Measurements from ENCODE around the gene EID1. TPM values are rescaled to one million over a fixed set of nuclear protein-coding genes. Genes with fewer than 3 reads are reported as not detected.

EID1 gene
- total RNA-seq, 1 experiment from 2014 or later: 98.7 TPM

- ChIA-PET POLR2A (ENCODE audit: unreplicated experiment) (no interaction called here), CTCF (no interaction called here)
- no peaks in the 10 kb centered on the region for H3K9me2 ChIP-seq (replicated peaks; ENCODE audit: low read length)
- no peaks in the 10 kb centered on the region for H4K20me1 ChIP-seq (ENCODE audit: low read length)
- no peak overlapping the region for H3K4me2 ChIP-seq (ENCODE audit: low read length)
- H3K9me3 ChIP-seq (ENCODE audit: low read length): no peaks in the 10 kb centered on the region
- no peak for DNase-seq
- no peak for ATAC-seq
- BruUV-seq (replicated peaks): no TSS peak
- no peaks in the 10 kb centered on the region for H3K27me3 ChIP-seq (ENCODE audit: low read length)
- no peak overlapping the region for H3K4me3 ChIP-seq (ENCODE audit: low read length)
- intact Hi-C loops (cut with micrococcal nuclease): no loop called here
- H3F3A ChIP-seq (ENCODE audit: low read length, unreplicated experiment): no peaks in the 10 kb centered on the region
- H3K36me3 ChIP-seq (ENCODE audit: low read depth, low read length): no peaks in the 10 kb centered on the region
- H3K4me1 ChIP-seq (ENCODE audit: insufficient read depth, low read length): no peaks in the 10 kb centered on the region
- H2AFZ ChIP-seq (ENCODE audit: low read length): no peak overlapping the region
- H3K79me2 ChIP-seq (ENCODE audit: low read length): no peaks in the 10 kb centered on the region
- H3K27ac ChIP-seq (ENCODE audit: low read length): no peak overlapping the region
- TF ChIP-seq EZH2 (IDR thresholded peaks at IDR 0.05; ENCODE audit: low read length, unreplicated experiment): no peak
- no peak for TF ChIP-seq EZH2phosphoT487 (IDR thresholded peaks at IDR 0.05; ENCODE audit: borderline replicate concordance, low read length)
- no peak for TF ChIP-seq CTCF (conservative IDR thresholded peaks at IDR 0.05; ENCODE audit: low read depth, low read length)
- no peak overlapping the region for H3K9ac ChIP-seq (ENCODE audit: low read length)
Observed at GRCh38 chr15:48828906-48829305, 49.0 kb upstream of the EID1 start.

- no peaks in the 10 kb centered on the region for H4K20me1 ChIP-seq (ENCODE audit: low read length)
- H3K36me3 ChIP-seq (ENCODE audit: low read depth, low read length): no peaks in the 10 kb centered on the region
- H3K9me3 ChIP-seq (ENCODE audit: low read length): no peaks in the 10 kb centered on the region
- no peak for ATAC-seq
- no peak overlapping the region for H3K4me2 ChIP-seq (ENCODE audit: low read length)
- no peak overlapping the region for H3K9ac ChIP-seq (ENCODE audit: low read length)
- POLR2A ChIA-PET (ENCODE audit: unreplicated experiment): no interaction called here
- no peaks in the 10 kb centered on the region for H3K27me3 ChIP-seq (ENCODE audit: low read length)
- no TSS peak for BruUV-seq (replicated peaks)
- no peaks in the 10 kb centered on the region for H3F3A ChIP-seq (ENCODE audit: low read length, unreplicated experiment)
- H3K4me1 ChIP-seq (ENCODE audit: insufficient read depth, low read length): no peaks in the 10 kb centered on the region
- intact Hi-C loops (cut with micrococcal nuclease): no loop called here
- no peak overlapping the region for H3K27ac ChIP-seq (ENCODE audit: low read length)
- no peaks in the 10 kb centered on the region for H3K79me2 ChIP-seq (ENCODE audit: low read length)
- no peaks in the 10 kb centered on the region for H3K9me2 ChIP-seq (replicated peaks; ENCODE audit: low read length)
- no peak for DNase-seq
- CTCF ChIA-PET: no interaction called here
- H3K4me3 ChIP-seq (ENCODE audit: low read length): no peak overlapping the region
- TF ChIP-seq CTCF (conservative IDR thresholded peaks at IDR 0.05; ENCODE audit: low read depth, low read length): no peak
- no peak for TF ChIP-seq EZH2 (IDR thresholded peaks at IDR 0.05; ENCODE audit: low read length, unreplicated experiment)
- no peak for TF ChIP-seq EZH2phosphoT487 (IDR thresholded peaks at IDR 0.05; ENCODE audit: borderline replicate concordance, low read length)
- no peak overlapping the region for H2AFZ ChIP-seq (ENCODE audit: low read length)
Observed at GRCh38 chr15:48832648-48833047, 45.3 kb upstream of the EID1 start.

GRCh38 chr15:48833526-48834239 is 44.3 kb upstream of the EID1 start:
- Histone ChIP-seq H3K27ac (ENCODE audit: low read length) (no peak overlapping the region), H3K9me2 (replicated peaks; ENCODE audit: low read length) (no peaks in the 10 kb centered on the region), H3F3A (ENCODE audit: low read length, unreplicated experiment) (no peaks in the 10 kb centered on the region), H3K79me2 (ENCODE audit: low read length) (no peaks in the 10 kb centered on the region), H3K4me1 (ENCODE audit: insufficient read depth, low read length) (no peaks in the 10 kb centered on the region), H3K36me3 (ENCODE audit: low read depth, low read length) (no peaks in the 10 kb centered on the region), H3K27me3 (ENCODE audit: low read length) (no peaks in the 10 kb centered on the region), H3K4me3 (ENCODE audit: low read length) (no peak overlapping the region), H4K20me1 (ENCODE audit: low read length) (no peaks in the 10 kb centered on the region), H2AFZ (ENCODE audit: low read length) (no peak overlapping the region), H3K4me2 (ENCODE audit: low read length) (no peak overlapping the region), H3K9ac (ENCODE audit: low read length) (no peak overlapping the region), H3K9me3 (ENCODE audit: low read length) (no peaks in the 10 kb centered on the region)
- POLR2A ChIA-PET (ENCODE audit: unreplicated experiment): no interaction called here
- ATAC-seq: no peak
- no peak for DNase-seq
- CTCF ChIA-PET: no interaction called here
- BruUV-seq (replicated peaks): no TSS peak
- no peak for TF ChIP-seq EZH2 (IDR thresholded peaks at IDR 0.05; ENCODE audit: low read length, unreplicated experiment)
- TF ChIP-seq EZH2phosphoT487 (IDR thresholded peaks at IDR 0.05; ENCODE audit: borderline replicate concordance, low read length): no peak
- TF ChIP-seq CTCF (conservative IDR thresholded peaks at IDR 0.05; ENCODE audit: low read depth, low read length): no peak
- intact Hi-C loops (cut with micrococcal nuclease): no loop called here

Data from PC-3 (cell line).